ENCODE results near the gene DCANP1.

DNA sequence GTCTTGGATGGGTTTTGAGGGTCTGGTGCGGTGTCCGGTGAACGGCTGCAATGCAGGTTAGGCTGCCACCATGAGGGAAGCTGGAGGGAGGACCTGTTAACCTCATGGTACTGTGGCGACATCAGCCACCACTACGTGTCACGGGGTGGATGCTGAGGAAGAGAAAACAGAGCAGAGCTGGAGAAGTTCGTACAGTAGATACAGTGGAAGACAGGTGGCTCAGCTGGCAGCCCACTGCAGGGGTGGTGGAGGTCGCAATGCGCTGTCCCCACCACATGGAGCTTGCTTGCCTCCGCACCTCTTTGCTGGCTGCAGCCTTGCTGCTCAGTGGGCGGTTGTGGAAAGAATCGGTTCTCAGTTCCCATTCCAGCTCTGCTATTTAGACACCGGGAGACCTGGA, 2.8 kb downstream of the DCANP1 start:
- TF ChIP-seq, protein P1, sequence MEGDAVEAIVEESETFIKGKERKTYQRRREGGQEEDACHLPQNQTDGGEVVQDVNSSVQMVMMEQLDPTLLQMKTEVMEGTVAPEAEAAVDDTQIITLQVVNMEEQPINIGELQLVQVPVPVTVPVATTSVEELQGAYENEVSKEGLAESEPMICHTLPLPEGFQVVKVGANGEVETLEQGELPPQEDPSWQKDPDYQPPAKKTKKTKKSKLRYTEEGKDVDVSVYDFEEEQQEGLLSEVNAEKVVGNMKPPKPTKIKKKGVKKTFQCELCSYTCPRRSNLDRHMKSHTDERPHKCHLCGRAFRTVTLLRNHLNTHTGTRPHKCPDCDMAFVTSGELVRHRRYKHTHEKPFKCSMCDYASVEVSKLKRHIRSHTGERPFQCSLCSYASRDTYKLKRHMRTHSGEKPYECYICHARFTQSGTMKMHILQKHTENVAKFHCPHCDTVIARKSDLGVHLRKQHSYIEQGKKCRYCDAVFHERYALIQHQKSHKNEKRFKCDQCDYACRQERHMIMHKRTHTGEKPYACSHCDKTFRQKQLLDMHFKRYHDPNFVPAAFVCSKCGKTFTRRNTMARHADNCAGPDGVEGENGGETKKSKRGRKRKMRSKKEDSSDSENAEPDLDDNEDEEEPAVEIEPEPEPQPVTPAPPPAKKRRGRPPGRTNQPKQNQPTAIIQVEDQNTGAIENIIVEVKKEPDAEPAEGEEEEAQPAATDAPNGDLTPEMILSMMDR (IDR thresholded peaks at IDR 0.05; ENCODE audit: extremely low read depth in 1 of 2, insufficient read depth in 1 of 2, low read depth in 1 of 2, low read length in 2 of 2): no peak
- no peak for TF ChIP-seq POLR2AphosphoS5 (IDR thresholded peaks at IDR 0.05; ENCODE audit: insufficient read depth, low read depth, low read length)
- TF ChIP-seq EZH2 (IDR thresholded peaks at IDR 0.05; ENCODE audit: borderline replicate concordance, low read depth, low read length, severe bottlenecking): no peak
- TF ChIP-seq FOS (IDR thresholded peaks at IDR 0.05; ENCODE audit: borderline replicate concordance, insufficient read depth, low read length): no peak
- TF ChIP-seq POLR2A (IDR thresholded peaks at IDR 0.05; ENCODE audit: low read depth, low read length): no peak
- no peak for TF ChIP-seq MYC (IDR thresholded peaks at IDR 0.05; ENCODE audit: low read depth, low read length)
- TF ChIP-seq JUN (IDR thresholded peaks at IDR 0.05; ENCODE audit: borderline replicate concordance, insufficient read depth, insufficient read length, low read depth): no peak
- TF ChIP-seq, protein P2, sequence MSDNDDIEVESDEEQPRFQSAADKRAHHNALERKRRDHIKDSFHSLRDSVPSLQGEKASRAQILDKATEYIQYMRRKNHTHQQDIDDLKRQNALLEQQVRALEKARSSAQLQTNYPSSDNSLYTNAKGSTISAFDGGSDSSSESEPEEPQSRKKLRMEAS (IDR thresholded peaks at IDR 0.05; ENCODE audit: insufficient read depth, insufficient read length): no peak

Data from endothelial cell of umbilical vein (primary cell).